Astrocyte of the hippocampus (primary cell): ENCODE results near the gene TNKS2.

Experiments used
- DNase-seq: peaks from one replicate; pipeline ENCODE4 v3.0.0; 2011; ENCODE audit warnings: low read depth, low spot score

Gene TNKS2

GRCh38 chr10:91908337-91909116, 110.3 kb downstream of the TNKS2 start:
- DNase-seq: peak; percentile 92

DNA sequence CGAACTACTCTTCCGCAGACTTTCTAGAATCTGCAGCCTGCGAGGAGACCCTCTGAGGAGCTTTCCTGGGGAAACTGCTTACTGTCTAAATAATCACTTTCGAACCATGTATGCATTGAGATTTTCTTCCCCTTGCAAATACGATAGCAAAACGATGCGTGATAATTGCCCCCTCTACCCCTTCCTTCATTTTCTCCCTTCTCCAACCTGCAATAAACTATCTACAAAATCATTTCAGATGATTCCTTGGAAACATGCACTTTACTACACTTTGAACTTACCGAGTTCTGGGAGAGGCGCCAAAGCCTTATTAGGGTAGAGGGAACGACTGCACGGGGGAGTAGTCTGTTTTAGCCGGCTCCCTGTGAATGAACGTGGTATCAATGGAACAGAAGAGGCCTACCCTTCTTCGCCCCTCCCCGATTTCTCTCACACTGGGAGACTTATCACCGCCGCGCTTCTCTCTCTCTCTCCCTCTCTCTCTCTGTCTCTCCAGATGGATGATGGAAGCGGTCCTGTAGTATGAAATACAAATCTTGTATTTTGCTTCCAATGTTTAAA, 111.0 kb downstream of the TNKS2 start, which contains the start of gene FGFBP3:
TSS of gene FGFBP3 (minus strand) at position 370 of the 561 bp plus-strand sequence. CDS start 517 bp downstream, outside the sequence.
- DNase-seq: peak; percentile 62

GRCh38 chr10:91910467-91910866, 112.2 kb downstream of the TNKS2 start:
- DNase-seq: no peak
